WTC11 (cell line): ENCODE results near the gene CENPA.

Experiments
- CREB1 ChIP-seq: sonication (generic); formaldehyde crosslinking; IDR thresholded peaks from 2 replicates; pipeline ENCODE4 v1.8.0; 2023; ENCODE audit warnings: mild to moderate bottlenecking, missing genetic modification reagents
- CREM ChIP-seq: sonication (generic); formaldehyde crosslinking; IDR thresholded peaks from 2 replicates; pipeline ENCODE4 v1.8.1; 2022; ENCODE audit warnings: mild to moderate bottlenecking, missing genetic modification reagents, moderate library complexity
- HMGXB4 ChIP-seq: sonication (generic); formaldehyde crosslinking; IDR thresholded peaks from 2 replicates; pipeline ENCODE4 v1.8.1; 2023; ENCODE audit warnings: mild to moderate bottlenecking, moderate library complexity, missing genetic modification reagents
- IRF2 ChIP-seq: sonication (generic); formaldehyde crosslinking; IDR thresholded peaks from 2 replicates; pipeline ENCODE4 v1.8.0; 2022; ENCODE audit warnings: low read depth, missing genetic modification reagents, borderline replicate concordance
- JUN ChIP-seq: sonication (generic); formaldehyde crosslinking; IDR thresholded peaks from 2 replicates; pipeline ENCODE4 v1.8.0; 2023; ENCODE audit warnings: mild to moderate bottlenecking, missing genetic modification reagents
- MAX ChIP-seq: sonication (generic); formaldehyde crosslinking; IDR thresholded peaks from 2 replicates; pipeline ENCODE4 v1.8.0; 2022; ENCODE audit warnings: mild to moderate bottlenecking, missing genetic modification reagents
- NR3C1 ChIP-seq: sonication (generic); formaldehyde crosslinking; conservative IDR thresholded peaks from 2 replicates; pipeline ENCODE4 v1.8.1; 2023; ENCODE audit warnings: low read depth, mild to moderate bottlenecking, missing genetic modification reagents
- PRDM15 ChIP-seq: sonication (generic); formaldehyde crosslinking; IDR thresholded peaks from 2 replicates; pipeline ENCODE4 v1.8.0; 2022; ENCODE audit warnings: missing genetic modification reagents
- TEAD4 ChIP-seq: sonication (generic); formaldehyde crosslinking; IDR thresholded peaks from 2 replicates; pipeline ENCODE4 v1.8.0; 2022; ENCODE audit warnings: mild to moderate bottlenecking, missing genetic modification reagents
- USF2 ChIP-seq: sonication (generic); formaldehyde crosslinking; IDR thresholded peaks from 2 replicates; pipeline ENCODE4 v1.8.1; 2023; ENCODE audit warnings: mild to moderate bottlenecking, missing genetic modification reagents, moderate library complexity
- ZNF281 ChIP-seq: sonication (generic); formaldehyde crosslinking; IDR thresholded peaks from 2 replicates; pipeline ENCODE4 v1.8.0; 2023; ENCODE audit warnings: mild to moderate bottlenecking, missing genetic modification reagents
- ZNF512 ChIP-seq: sonication (generic); formaldehyde crosslinking; IDR thresholded peaks from 2 replicates; pipeline ENCODE4 v1.8.1; 2022; ENCODE audit warnings: missing genetic modification reagents, borderline replicate concordance
- TF ChIP-seq, protein P1 (sequence below): fragments of 200-600 bp; IDR thresholded peaks from 2 replicates; pipeline ENCODE4 v1.8.0; 2022; ENCODE audit warnings: antibody characterized with exemption

DNA sequence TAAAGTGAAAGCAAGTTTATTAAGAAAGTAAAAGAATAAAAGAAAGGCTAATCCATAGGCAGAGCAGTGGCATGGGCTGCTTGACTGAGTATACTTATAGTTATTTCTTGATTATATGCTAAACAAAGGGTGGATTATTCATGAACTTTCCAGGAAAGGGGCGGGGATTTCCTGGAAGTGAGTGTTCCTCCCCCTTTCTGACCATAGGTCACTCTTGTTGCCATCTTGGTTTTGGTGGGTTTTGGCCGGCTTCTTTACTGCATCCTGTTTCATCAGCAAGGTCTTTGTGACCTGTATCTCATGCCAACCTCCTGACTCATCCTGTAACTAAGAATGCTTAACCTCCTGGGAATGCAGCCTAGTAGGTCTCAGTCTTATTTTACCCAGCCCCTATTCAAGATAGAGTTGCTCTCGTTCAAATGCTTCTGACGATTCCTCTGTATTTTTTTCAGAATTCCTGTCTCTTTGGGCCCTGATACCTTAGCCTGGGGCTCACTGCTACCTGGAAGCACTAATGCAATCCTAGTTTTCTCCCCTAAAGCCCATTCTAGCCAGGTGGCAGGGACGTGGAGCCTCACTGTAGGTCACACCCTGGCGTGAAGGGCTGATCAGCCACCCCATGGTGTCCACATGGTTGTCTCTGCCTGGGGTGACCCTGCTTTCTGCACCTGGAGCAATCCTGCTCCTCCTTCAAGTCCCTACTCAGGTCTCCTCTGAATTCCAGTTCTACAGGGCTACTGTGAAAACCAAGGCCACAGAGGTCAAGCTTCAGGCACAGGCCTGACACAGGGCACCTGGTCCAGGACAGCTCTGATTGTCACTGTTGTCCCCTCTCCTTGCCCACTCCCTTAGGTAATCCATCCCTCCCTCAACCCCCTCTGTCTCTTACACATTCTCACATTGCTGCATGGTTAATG, 27.7 kb upstream of the CENPA start:
- TF ChIP-seq TEAD4 (no peak), ZNF512 (CRISPR knock-in tag) (no peak), CREB1 (CRISPR knock-in tag) (no peak), HMGXB4 (CRISPR knock-in tag) (no peak), ZNF281 (CRISPR knock-in tag) (no peak), IRF2 (CRISPR knock-in tag) (no peak), USF2 (CRISPR knock-in tag) (no peak), NR3C1 (CRISPR knock-in tag) (no peak), MAX (CRISPR knock-in tag) (no peak; the same call in 1 of the 2 replicates), CREM (CRISPR knock-in tag) (no peak), PRDM15 (no peak), JUN (CRISPR knock-in tag) (no peak)
- TF ChIP-seq, protein P1, sequence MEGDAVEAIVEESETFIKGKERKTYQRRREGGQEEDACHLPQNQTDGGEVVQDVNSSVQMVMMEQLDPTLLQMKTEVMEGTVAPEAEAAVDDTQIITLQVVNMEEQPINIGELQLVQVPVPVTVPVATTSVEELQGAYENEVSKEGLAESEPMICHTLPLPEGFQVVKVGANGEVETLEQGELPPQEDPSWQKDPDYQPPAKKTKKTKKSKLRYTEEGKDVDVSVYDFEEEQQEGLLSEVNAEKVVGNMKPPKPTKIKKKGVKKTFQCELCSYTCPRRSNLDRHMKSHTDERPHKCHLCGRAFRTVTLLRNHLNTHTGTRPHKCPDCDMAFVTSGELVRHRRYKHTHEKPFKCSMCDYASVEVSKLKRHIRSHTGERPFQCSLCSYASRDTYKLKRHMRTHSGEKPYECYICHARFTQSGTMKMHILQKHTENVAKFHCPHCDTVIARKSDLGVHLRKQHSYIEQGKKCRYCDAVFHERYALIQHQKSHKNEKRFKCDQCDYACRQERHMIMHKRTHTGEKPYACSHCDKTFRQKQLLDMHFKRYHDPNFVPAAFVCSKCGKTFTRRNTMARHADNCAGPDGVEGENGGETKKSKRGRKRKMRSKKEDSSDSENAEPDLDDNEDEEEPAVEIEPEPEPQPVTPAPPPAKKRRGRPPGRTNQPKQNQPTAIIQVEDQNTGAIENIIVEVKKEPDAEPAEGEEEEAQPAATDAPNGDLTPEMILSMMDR = no peak
